ENCODE measurements around the gene FAM118B. TPM values are rescaled to one million over a fixed set of nuclear protein-coding genes. Genes with fewer than 3 reads are reported as not detected.

The FAM118B gene
- total RNA-seq, 1 experiment from 2014 or later = 40.0 TPM

DNA sequence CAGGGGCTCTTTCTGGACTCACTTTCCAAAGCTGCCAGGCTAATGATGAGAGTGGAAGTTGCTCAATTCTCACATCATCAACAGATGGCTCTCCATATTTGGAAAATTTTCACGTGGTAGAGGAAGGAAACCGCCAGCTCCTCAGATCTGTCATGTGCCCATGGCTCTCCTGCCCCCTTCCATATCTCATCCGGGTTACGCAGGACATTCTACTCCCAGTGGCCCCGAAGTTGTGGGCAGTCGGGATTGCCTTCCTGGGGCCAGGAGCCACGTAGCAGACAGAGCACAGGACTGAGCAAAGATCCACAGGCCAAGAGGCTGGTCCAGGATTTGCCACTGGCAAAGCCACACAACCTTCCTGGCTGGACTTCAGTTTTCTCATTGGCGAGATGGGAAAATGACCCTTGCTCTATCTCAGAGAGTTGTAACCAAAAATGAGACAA, 39.0 kb upstream of the FAM118B start:
- Histone ChIP-seq H3K4me2 (ENCODE audit: insufficient read depth, insufficient read length, low read length) (no peak overlapping the region), H2BK20ac (ENCODE audit: low read depth, low read length, poor library complexity, severe bottlenecking) (no peak overlapping the region), H3K4me1 (ENCODE audit: insufficient read depth, low read length) (peaks cover 6% of the 10 kb centered on the region; the same call in 1 of the 2 replicates), H2AK5ac (ENCODE audit: insufficient read length, low read length) (no peak overlapping the region), H3K9me3 (ENCODE audit: control insufficient read depth, low read depth, low read length) (no peaks in the 10 kb centered on the region), H3K79me1 (ENCODE audit: insufficient read depth, low read depth, low read length, poor library complexity, severe bottlenecking) (no peaks in the 10 kb centered on the region), H3K4ac (ENCODE audit: low read depth, low read length) (no peak overlapping the region), H3K14ac (ENCODE audit: insufficient read depth, low read length) (no peak overlapping the region), H3K18ac (ENCODE audit: insufficient read length, low read depth, low read length) (no peak overlapping the region), H3K79me2 (ENCODE audit: insufficient read depth, low read length) (no peaks in the 10 kb centered on the region), H3K9ac (ENCODE audit: extremely low read depth, insufficient read length, low read length) (no peak overlapping the region), H2BK120ac (ENCODE audit: low read depth, low read length, poor library complexity, severe bottlenecking) (no peak overlapping the region), H3K27me3 (ENCODE audit: insufficient read depth, low read length) (no peaks in the 10 kb centered on the region), H4K5ac (ENCODE audit: insufficient read length, low read depth, low read length) (no peak overlapping the region), H2BK15ac (ENCODE audit: low read depth, low read length) (no peak overlapping the region), H3K56ac (ENCODE audit: insufficient read length, low read depth, low read length) (no peak overlapping the region), H3T11ph (ENCODE audit: low read length) (no peak overlapping the region), H4K8ac (replicated peaks; ENCODE audit: insufficient read length, low read depth, low read length) (no peak overlapping the region), H3K27ac (ENCODE audit: insufficient read length, low read depth, low read length) (no peak overlapping the region), H3K23ac (ENCODE audit: insufficient read length, low read depth, low read length) (no peak overlapping the region), H4K20me1 (ENCODE audit: control insufficient read depth, insufficient read depth, insufficient read length) (no peaks in the 10 kb centered on the region), H3K23me2 (ENCODE audit: insufficient read length, low read depth, low read length, poor library complexity, severe bottlenecking) (no peaks in the 10 kb centered on the region), H4K91ac (ENCODE audit: insufficient read length, low read depth, low read length) (no peak overlapping the region), H2BK12ac (ENCODE audit: insufficient read length, low read depth, low read length) (no peak overlapping the region), H2BK5ac (ENCODE audit: insufficient read length, low read length) (no peak overlapping the region), H2AFZ (ENCODE audit: low read length) (no peak overlapping the region)
- DNase-seq = no peak
- Mint-ChIP-seq H3K27me3 (ENCODE audit: low read depth) (peaks cover 2% of the 10 kb centered on the region; the same call in 1 of the 2 replicates), H3K4me1 (peaks cover 16 to 20% of the 10 kb centered on the region in 2 experiments), H3K4me3 (no peak overlapping the region), H3K27ac (no peak overlapping the region), H3K36me3 (ENCODE audit: insufficient read depth in 1 of 3, low read depth in 3 of 3) (no peaks in the 10 kb centered on the region), H3K9me3 (no peaks in the 10 kb centered on the region)
- WGBS (ENCODE audit: extremely low coverage, insufficient read length, low lambda C conversion rate) = no CpG with 5 or more reads among the region's 8 CpGs
- TF ChIP-seq, protein P1, sequence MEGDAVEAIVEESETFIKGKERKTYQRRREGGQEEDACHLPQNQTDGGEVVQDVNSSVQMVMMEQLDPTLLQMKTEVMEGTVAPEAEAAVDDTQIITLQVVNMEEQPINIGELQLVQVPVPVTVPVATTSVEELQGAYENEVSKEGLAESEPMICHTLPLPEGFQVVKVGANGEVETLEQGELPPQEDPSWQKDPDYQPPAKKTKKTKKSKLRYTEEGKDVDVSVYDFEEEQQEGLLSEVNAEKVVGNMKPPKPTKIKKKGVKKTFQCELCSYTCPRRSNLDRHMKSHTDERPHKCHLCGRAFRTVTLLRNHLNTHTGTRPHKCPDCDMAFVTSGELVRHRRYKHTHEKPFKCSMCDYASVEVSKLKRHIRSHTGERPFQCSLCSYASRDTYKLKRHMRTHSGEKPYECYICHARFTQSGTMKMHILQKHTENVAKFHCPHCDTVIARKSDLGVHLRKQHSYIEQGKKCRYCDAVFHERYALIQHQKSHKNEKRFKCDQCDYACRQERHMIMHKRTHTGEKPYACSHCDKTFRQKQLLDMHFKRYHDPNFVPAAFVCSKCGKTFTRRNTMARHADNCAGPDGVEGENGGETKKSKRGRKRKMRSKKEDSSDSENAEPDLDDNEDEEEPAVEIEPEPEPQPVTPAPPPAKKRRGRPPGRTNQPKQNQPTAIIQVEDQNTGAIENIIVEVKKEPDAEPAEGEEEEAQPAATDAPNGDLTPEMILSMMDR (conservative IDR thresholded peaks at IDR 0.05) = no peak
